Spleen (tissue), 7 donors: ENCODE data around the gene CLEC3A.

Experiments
- POLR2A ChIP-seq, 3 donors: fragments of 450-650 bp; IDR thresholded peaks; one replicate each; pipeline ENCODE4 v1.5.1; 2017; ENCODE audit warnings: antibody characterized with exemption in 3 of 3, mild to moderate bottlenecking in 1 of 3
- POLR2AphosphoS5 ChIP-seq, 3 donors: sonication (generic); formaldehyde crosslinking; IDR thresholded peaks; one replicate each; pipeline ENCODE4 v1.5.1; 2017; ENCODE audit warnings: antibody characterized with exemption in 3 of 3
- TF ChIP-seq, protein P1 (sequence below), 11 experiments: fragments of 200-600 bp in 7 of 11; fragments of 450-650 bp in 4 of 11; sonication (generic) in 4 of 11; IDR thresholded peaks in 8 of 11; conservative IDR thresholded peaks in 3 of 11; 1 replicate in 7 of 11; 2 replicates in 4 of 11; pipeline versions ENCODE4 v1.4.0 to v1.8.0; 2016 to 2021; ENCODE audit warnings: antibody characterized with exemption in 11 of 11, inconsistent platforms in 4 of 11, mild to moderate bottlenecking in 1 of 11
- donor health status: DM: no; HTN: no; CAD: no; lungs with moderate emphysema.
- donor health status: DM: no; HTN: no; CAD: no.
- donor health status: DM: no; HTN: no; CAD: no.

GRCh38 chr16:77985111-77985510, 37.2 kb upstream of the CLEC3A start:
- TF ChIP-seq, protein P1, sequence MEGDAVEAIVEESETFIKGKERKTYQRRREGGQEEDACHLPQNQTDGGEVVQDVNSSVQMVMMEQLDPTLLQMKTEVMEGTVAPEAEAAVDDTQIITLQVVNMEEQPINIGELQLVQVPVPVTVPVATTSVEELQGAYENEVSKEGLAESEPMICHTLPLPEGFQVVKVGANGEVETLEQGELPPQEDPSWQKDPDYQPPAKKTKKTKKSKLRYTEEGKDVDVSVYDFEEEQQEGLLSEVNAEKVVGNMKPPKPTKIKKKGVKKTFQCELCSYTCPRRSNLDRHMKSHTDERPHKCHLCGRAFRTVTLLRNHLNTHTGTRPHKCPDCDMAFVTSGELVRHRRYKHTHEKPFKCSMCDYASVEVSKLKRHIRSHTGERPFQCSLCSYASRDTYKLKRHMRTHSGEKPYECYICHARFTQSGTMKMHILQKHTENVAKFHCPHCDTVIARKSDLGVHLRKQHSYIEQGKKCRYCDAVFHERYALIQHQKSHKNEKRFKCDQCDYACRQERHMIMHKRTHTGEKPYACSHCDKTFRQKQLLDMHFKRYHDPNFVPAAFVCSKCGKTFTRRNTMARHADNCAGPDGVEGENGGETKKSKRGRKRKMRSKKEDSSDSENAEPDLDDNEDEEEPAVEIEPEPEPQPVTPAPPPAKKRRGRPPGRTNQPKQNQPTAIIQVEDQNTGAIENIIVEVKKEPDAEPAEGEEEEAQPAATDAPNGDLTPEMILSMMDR (IDR thresholded peaks at IDR 0.05 in 8 of 11, conservative IDR thresholded peaks at IDR 0.05 in 3 of 11), result no peak
- TF ChIP-seq POLR2A (IDR thresholded peaks at IDR 0.05), result no peak
- no peak for TF ChIP-seq POLR2AphosphoS5 (IDR thresholded peaks at IDR 0.05)
